Activated naive CD4-positive, alpha-beta T cell treated with anti-CD3 and anti-CD28 coated beads, Interleukin-2, amount 50 U/mL, for 16 hours (primary cell): ENCODE results near the gene NIPBL.
"Not testable (repeated sequence)": the region's sequence is repeated elsewhere in the genome, so short reads cannot be mapped to it uniquely, and the experiment has no call there.

ENCODE experiments used
- DNase-seq: peaks from one replicate; pipeline ENCODE4 v3.0.0-alpha.2; 2020

NIPBL gene

GRCh38 chr5:36908544-36909260, 32.1 kb downstream of the NIPBL start:
- DNase-seq = no peak

- DNase-seq = no peak
Observed at GRCh38 chr5:36915653-36916052, 39.1 kb downstream of the NIPBL start.

- DNase-seq = not testable (repeated sequence)
Observed at GRCh38 chr5:36916614-36917013, 40.0 kb downstream of the NIPBL start.

- not testable (repeated sequence) for DNase-seq
Observed at GRCh38 chr5:36917358-36917757, 40.8 kb downstream of the NIPBL start.

- no peak for DNase-seq
Observed at GRCh38 chr5:36919238-36919637, 42.7 kb downstream of the NIPBL start.

- DNase-seq = no peak
Observed at GRCh38 chr5:36919650-36920049, 43.1 kb downstream of the NIPBL start.

GRCh38 chr5:36928947-36929346, 52.4 kb downstream of the NIPBL start:
- DNase-seq = no peak

GRCh38 chr5:36929438-36929837, 52.9 kb downstream of the NIPBL start:
- no peak for DNase-seq

GRCh38 chr5:36932056-36932455, 55.5 kb downstream of the NIPBL start:
- DNase-seq = no peak

GRCh38 chr5:36932699-36933098, 56.1 kb downstream of the NIPBL start:
- no peak for DNase-seq

- DNase-seq = no peak
Observed at GRCh38 chr5:36934740-36935356, 58.3 kb downstream of the NIPBL start.

- no peak for DNase-seq
Observed at GRCh38 chr5:36935805-36936204, 59.2 kb downstream of the NIPBL start.

GRCh38 chr5:36936309-36936708, 59.7 kb downstream of the NIPBL start:
- DNase-seq = no peak

- DNase-seq = no peak
Observed at GRCh38 chr5:36938129-36938528, 61.6 kb downstream of the NIPBL start.

GRCh38 chr5:36939969-36940858, 63.6 kb downstream of the NIPBL start:
- DNase-seq = no peak

- no peak for DNase-seq
Observed at GRCh38 chr5:36943584-36943983, 67.0 kb downstream of the NIPBL start.

- DNase-seq = no peak
Observed at GRCh38 chr5:36944024-36944423, 67.5 kb downstream of the NIPBL start.

- no peak for DNase-seq
Observed at GRCh38 chr5:36944607-36945225, 68.1 kb downstream of the NIPBL start.

GRCh38 chr5:36945687-36946086, 69.1 kb downstream of the NIPBL start:
- DNase-seq = no peak

- DNase-seq = no peak
Observed at GRCh38 chr5:36946101-36946500, 69.5 kb downstream of the NIPBL start.

- no peak for DNase-seq
Observed at GRCh38 chr5:36948041-36948440, 71.5 kb downstream of the NIPBL start.

- no peak for DNase-seq
Observed at GRCh38 chr5:36948650-36949049, 72.1 kb downstream of the NIPBL start.

- DNase-seq = no peak
Observed at GRCh38 chr5:36949593-36949992, 73.0 kb downstream of the NIPBL start.
